Middle frontal gyrus (tissue), 1 donor: ENCODE results near the gene DISC1.
A peak's percentile ranks its signal among the peaks of the same experiment; 100 is the strongest.

Experiments used
- DNase-seq: peaks from one replicate; pipeline ENCODE4 v3.0.0-alpha.2; 2015; ENCODE audit warnings: low spot score; ENCODE audit errors: extremely low spot score

Gene DISC1

GRCh38 chr1:231850786-231851185 lies 224.2 kb downstream of the DISC1 start:
- no peak for DNase-seq

- no peak for DNase-seq
These were observed 227.1 kb downstream of the DISC1 start for GRCh38 chr1:231853588-231854207.

DNA sequence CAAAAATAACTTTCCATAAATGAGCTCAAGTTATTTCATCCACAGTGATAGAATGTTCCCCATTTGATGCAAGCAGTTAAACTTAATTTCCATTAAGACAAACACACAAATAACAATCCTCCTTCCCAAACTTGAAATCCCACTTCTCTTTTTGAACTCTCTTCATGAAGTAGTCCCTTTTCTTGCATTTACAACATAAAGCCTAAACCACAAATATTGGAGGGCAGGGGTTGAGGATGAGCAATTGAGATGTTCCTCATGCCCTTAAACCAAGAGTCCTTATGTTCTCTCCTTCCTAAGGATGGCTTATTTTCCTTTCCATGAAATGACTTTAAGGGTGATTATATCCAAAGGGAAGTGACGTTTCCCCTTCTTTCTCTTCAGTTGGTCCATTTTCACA lies 228.8 kb downstream of the DISC1 start:
- DNase-seq = no peak

DNA sequence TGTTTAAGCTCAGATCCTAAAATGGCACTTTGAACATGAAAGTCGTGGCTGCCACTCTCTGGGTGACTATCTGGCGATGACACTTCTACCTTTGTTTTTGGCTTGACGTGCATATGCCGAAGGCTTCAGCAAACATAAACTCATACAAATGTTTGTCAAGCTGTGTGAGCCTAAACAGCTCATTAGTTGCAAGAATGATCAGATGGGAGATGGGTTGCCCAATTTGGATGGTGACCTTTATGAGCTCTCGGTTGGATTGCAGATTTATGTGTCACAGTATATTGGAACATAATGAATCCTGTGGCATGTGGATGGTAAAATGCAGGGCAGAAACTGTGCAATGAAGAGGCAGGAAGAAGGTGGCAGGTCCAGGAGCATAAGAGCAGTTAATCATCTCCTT lies 229.3 kb downstream of the DISC1 start:
- DNase-seq = no peak

DNA sequence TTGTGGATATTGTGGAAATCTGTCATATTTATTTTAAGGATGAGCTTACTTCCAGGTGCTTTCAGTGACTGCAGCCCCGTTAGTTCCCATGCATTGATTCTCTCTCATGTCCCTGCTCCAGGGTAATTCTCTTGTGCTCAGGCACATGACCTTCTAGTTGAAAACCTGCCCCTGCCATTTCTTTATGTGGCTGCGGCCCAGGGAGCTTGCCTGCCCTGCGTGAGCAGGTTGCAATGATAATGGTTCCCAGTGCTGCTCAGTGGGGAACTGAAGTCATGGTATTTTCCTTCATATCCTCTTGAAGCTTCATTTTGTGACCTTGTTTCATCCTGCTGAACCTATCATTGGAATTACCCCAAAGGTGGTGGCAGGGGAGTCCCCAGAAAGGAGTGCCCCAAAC lies 229.8 kb downstream of the DISC1 start:
- no peak for DNase-seq

DNA sequence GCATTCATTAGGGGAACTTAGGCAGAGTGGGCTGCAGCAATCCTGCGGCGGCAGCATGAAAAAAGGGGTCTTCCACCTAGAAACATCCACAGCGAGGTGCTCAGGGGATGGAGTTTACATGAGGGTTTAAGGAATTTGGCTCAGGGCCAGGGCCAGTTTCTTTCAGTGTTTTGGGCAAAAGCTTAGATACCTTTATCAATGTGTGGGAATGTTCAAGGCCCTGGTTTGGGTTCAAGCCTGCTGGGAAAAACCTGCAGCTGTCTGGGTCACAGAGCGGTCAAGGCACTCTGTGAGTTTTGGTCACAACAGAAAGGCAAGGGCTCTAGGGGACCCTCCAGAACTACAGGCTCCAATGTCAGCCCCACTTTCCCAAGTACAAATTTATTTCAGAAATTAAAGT lies 230.3 kb downstream of the DISC1 start:
- DNase-seq = no peak

GRCh38 chr1:231857609-231858135 lies 231.1 kb downstream of the DISC1 start:
- DNase-seq = no peak

DNA sequence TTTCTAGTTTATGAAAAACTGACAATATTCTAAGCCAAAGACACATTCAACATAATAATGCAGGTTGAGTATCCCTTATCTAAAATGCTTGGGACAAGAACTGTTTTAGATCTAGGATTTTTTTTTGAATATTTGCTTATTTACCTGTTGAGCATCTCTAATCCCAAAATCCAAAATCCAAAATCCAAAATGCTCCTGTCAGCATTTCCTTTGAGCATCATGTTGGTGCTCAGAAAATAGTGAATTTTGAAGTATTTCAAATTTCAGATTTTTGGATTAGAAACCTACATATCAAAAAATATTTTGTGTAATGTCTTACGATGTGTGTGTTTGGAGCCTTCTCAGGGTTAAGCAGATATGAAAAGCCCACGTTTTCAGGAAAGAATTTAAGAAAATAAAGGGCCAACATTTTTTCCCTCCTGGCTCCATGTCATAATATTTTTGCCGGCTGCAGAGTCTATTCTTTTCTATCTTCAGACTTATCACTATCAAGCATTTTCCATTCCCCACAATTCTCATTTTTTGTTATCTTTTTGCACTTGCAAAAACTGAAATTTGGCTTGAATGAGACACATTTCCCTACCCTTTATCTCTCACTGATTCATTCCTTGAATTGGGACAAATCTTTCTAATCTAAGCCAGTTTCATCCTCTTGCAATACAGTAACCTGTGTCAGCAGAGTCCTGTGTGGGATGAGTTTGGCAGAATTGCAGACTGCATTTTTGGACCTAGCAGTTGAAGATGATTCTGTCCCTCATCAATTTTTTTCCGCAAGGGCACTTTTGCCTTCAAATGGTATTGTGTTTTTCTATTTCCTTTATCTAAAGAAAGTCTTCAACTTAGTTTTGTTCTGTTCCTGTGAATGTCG lies 233.9 kb downstream of the DISC1 start:
- no peak for DNase-seq

DNA sequence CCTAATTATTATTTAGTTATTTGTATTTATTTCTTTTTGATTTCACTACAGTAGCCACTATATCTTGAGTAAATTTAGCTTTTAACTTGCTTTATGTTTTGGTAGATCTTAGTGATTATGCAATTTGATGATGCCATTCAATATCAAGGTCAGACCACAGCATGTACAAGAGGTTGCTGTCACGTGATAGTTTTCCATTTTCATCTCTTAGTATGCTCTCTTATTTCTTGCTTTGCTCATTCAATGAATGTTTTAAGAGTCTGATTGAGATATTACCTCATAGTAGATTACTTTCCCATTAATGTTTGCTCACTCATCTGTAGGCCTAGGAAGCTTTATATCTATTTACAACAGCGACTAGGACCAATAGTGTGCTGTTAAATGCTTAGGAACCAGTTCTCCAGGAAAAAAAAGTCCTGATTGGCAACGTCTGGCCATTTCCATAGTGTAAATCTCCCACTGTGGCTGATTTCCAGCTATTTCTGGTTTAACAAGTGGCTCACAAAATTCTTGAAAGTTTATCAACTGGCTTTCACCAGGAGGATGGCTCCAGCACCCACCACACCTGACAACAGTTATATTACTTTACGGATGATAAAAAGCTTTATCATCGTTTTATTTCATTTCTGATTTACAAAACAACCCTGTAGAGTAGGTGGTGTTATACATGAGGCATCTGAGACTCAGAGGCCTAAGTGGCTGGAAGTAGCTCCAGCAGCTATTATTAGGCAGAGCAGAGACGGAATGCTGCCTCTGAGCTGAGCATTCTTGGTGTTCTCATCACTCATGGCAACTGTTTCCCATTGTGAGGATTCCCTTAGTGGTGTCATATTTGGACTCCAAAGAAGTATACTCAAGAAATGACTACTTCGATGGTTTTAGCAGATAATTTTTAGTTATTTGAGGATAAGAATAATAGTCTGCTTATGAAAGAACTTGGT lies 235.2 kb downstream of the DISC1 start:
- no peak for DNase-seq

GRCh38 chr1:231862611-231863010 lies 236.0 kb downstream of the DISC1 start:
- no peak for DNase-seq

GRCh38 chr1:231865331-231865730 lies 238.7 kb downstream of the DISC1 start:
- no peak for DNase-seq

- peak; percentile 49 for DNase-seq
These were observed 240.1 kb downstream of the DISC1 start for GRCh38 chr1:231866392-231867331.

- DNase-seq = no peak
These were observed 241.0 kb downstream of the DISC1 start for GRCh38 chr1:231867607-231868006.

GRCh38 chr1:231869364-231869763 lies 242.8 kb downstream of the DISC1 start:
- no peak for DNase-seq

GRCh38 chr1:231871471-231871870 lies 244.9 kb downstream of the DISC1 start:
- no peak for DNase-seq

GRCh38 chr1:231871878-231872277 lies 245.3 kb downstream of the DISC1 start:
- no peak for DNase-seq

- DNase-seq = no peak
These were observed 245.9 kb downstream of the DISC1 start for GRCh38 chr1:231872461-231872910.

- DNase-seq = no peak
These were observed 252.1 kb downstream of the DISC1 start for GRCh38 chr1:231878737-231879136.

- no peak for DNase-seq
These were observed 252.7 kb downstream of the DISC1 start for GRCh38 chr1:231879296-231879695.

DNA sequence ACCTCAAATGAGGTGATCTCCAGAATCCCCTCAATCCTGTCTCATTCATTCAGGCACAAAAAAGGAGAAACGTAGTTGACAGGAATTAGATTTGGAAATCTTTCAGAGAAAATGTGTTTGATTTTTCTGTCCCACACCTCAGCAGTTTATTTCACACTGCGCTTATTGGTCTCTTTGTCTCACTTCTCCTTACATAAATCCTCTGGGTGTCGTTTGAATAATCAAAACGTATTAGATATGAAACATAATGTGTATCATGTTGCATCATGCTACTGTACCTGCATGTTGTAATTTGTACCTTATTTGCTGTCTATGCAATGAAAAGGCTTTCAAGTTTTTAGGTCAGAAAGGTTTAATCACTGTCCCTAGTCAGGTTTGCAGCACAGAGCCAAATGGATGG lies 255.7 kb downstream of the DISC1 start:
- DNase-seq = no peak
